ENCODE results near the gene VTI1B. TPM values are rescaled to one million over a fixed set of nuclear protein-coding genes. Genes with fewer than 3 reads are reported as not detected.
A peak's percentile ranks its signal among the peaks of the same experiment; 100 is the strongest.

The VTI1B gene
- total and polyA plus RNA-seq, 8 donors: 40.9 to 73.3 (median 51.4) TPM

- Histone ChIP-seq H3K4me1 (peaks cover 0 to 15% (median 2%) of the 10 kb centered on the region in 3 donors), H3K36me3 (no peaks in the 10 kb centered on the region), H3K27ac (no peak overlapping the region), H3K27me3 (no peaks in the 10 kb centered on the region), H3K4me3 (no peak overlapping the region), H3K9me3 (no peaks in the 10 kb centered on the region)
- FAIRE-seq (no peak), DNase-seq (no peak), ATAC-seq (no peak)
- intact Hi-C loops (cut with DNase I): no loop called here
- TF ChIP-seq CTCF (IDR thresholded peaks at IDR 0.05): no peak
Observed at GRCh38 chr14:67668559-67668958, 5.9 kb downstream of the VTI1B start.

GRCh38 chr14:67666750-67667449, 7.5 kb downstream of the VTI1B start:
- intact Hi-C loops (cut with DNase I): no loop called here
- ATAC-seq: peak; percentile 66 to 92 (median 92)
- Histone ChIP-seq H3K36me3 (no peaks in the 10 kb centered on the region), H3K4me3 (no peak overlapping the region), H3K27me3 (no peaks in the 10 kb centered on the region), H3K9me3 (no peaks in the 10 kb centered on the region), H3K27ac (no peak overlapping the region), H3K4me1 (no peaks in the 10 kb centered on the region)
- no peak for FAIRE-seq
- 4 to 6% methylated on average over 1 of the region's 1 CpG for WGBS, 2 donors
- peak in 3 of 4 donors; percentile 21 to 34 (median 31) for TF ChIP-seq CTCF (IDR thresholded peaks at IDR 0.05)
- DNase-seq: peak in 1 of 6 donors; percentile 43

DNA sequence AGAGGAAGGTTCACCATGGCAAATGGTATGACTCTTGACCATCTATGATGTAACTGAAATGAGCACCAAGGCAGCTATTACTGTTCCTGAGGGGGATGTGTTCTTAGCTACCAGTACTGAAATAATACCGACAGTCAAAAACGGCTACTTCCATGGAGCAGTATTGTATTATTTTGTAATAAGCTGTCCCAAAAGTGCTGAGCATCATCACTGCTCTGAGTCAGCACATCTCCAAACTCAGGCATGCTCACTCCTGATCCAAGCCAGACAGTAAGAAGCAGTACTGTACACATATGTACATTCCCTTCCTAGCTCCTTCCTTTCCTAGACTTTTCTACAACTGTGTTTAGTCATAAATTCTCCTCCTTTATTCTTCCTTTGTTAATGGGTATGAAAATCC, 8.6 kb downstream of the VTI1B start:
- TF ChIP-seq CTCF (IDR thresholded peaks at IDR 0.05): no peak

DNA sequence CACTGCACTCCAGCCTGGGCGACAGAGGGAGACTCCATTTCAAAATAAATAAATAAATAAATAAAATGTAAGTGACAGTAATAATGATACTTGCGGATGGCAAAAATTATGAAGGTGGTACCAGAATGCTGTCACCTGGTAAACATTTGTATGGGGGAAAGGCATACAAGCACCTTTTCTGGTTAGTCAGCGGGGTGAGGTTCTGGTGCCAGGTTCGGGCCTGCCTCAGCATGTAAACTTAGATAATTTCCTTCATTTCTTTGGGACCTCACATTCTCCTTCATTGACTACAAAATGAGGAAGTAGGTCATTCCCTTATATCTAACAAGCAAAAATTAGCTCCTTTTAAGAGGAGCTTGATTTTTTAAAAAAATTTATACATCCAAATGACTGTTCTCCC, 10.8 kb downstream of the VTI1B start:
- no peaks in the 10 kb centered on the region for H3K9me3 ChIP-seq
- no peaks in the 10 kb centered on the region for H3K4me1 ChIP-seq
- no peak overlapping the region for H3K27ac ChIP-seq
- ATAC-seq (no peak), DNase-seq (no peak), FAIRE-seq (no peak)
- H3K4me3 ChIP-seq: no peak overlapping the region
- peaks cover 0 to 7% (median 0%) of the 10 kb centered on the region in 3 donors for H3K36me3 ChIP-seq
- 84 to 94% methylated on average over 4 of the region's 4 CpGs for WGBS, 2 donors
- intact Hi-C loops (cut with DNase I): no loop called here
- no peak for TF ChIP-seq CTCF (IDR thresholded peaks at IDR 0.05)
- no peaks in the 10 kb centered on the region for H3K27me3 ChIP-seq

More for the DNA sequence above, 8.6 kb downstream of the VTI1B start:
- no peak overlapping the region for H3K4me3 ChIP-seq
- ATAC-seq: peak in 2 of 4 donors; percentile 25 to 67
- no peaks in the 10 kb centered on the region for H3K4me1 ChIP-seq
- no peak overlapping the region for H3K27ac ChIP-seq
- H3K9me3 ChIP-seq: no peaks in the 10 kb centered on the region
- DNase-seq: no peak
- no peaks in the 10 kb centered on the region for H3K27me3 ChIP-seq
- 75 to 85% methylated on average over 2 of the region's 2 CpGs for WGBS, 2 donors
- intact Hi-C loops (cut with DNase I): no loop called here
- H3K36me3 ChIP-seq: no peaks in the 10 kb centered on the region
- FAIRE-seq: no peak

GRCh38 chr14:67653651-67654280, 20.7 kb downstream of the VTI1B start:
- Histone ChIP-seq H3K9me3 (no peaks in the 10 kb centered on the region), H3K27me3 (no peaks in the 10 kb centered on the region), H3K4me3 (no peak overlapping the region), H3K36me3 (peaks cover 0 to 66% (median 28%) of the 10 kb centered on the region in 3 donors), H3K27ac (no peak overlapping the region), H3K4me1 (no peaks in the 10 kb centered on the region)
- ATAC-seq: no peak
- WGBS, 2 donors: 63 to 69% methylated on average over 6 of the region's 6 CpGs
- FAIRE-seq: no peak
- DNase-seq: no peak
- intact Hi-C loops (cut with DNase I): no loop called here
- no peak for TF ChIP-seq CTCF (IDR thresholded peaks at IDR 0.05)

Data from pancreas (tissue), 10 donors.